ENCODE measurements around the gene RAP1GAP.

Gene RAP1GAP

GRCh38 chr1:21620496-21620895 is 48.7 kb downstream of the RAP1GAP start:
- TF ChIP-seq, protein P1, sequence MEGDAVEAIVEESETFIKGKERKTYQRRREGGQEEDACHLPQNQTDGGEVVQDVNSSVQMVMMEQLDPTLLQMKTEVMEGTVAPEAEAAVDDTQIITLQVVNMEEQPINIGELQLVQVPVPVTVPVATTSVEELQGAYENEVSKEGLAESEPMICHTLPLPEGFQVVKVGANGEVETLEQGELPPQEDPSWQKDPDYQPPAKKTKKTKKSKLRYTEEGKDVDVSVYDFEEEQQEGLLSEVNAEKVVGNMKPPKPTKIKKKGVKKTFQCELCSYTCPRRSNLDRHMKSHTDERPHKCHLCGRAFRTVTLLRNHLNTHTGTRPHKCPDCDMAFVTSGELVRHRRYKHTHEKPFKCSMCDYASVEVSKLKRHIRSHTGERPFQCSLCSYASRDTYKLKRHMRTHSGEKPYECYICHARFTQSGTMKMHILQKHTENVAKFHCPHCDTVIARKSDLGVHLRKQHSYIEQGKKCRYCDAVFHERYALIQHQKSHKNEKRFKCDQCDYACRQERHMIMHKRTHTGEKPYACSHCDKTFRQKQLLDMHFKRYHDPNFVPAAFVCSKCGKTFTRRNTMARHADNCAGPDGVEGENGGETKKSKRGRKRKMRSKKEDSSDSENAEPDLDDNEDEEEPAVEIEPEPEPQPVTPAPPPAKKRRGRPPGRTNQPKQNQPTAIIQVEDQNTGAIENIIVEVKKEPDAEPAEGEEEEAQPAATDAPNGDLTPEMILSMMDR (IDR thresholded peaks at IDR 0.05; ENCODE audit: low read depth, low read length) = no peak
- Histone ChIP-seq H3K9me3 (ENCODE audit: severe bottlenecking) (no peaks in the 10 kb centered on the region), H3K27me3 (ENCODE audit: insufficient read depth, low read depth, severe bottlenecking) (no peaks in the 10 kb centered on the region)

GRCh38 chr1:21620011-21620410 is 49.1 kb downstream of the RAP1GAP start:
- H3K36me3 ChIP-seq = peaks cover 4% of the 10 kb centered on the region
- H3K27me3 ChIP-seq (ENCODE audit: insufficient read depth, low read depth, severe bottlenecking) = no peaks in the 10 kb centered on the region
- no peak overlapping the region for H3K27ac ChIP-seq
- H3K9me3 ChIP-seq (ENCODE audit: severe bottlenecking) = no peaks in the 10 kb centered on the region
- no peak overlapping the region for H3K4me3 ChIP-seq (ENCODE audit: low read depth, low read length)
- TF ChIP-seq, protein P1 (IDR thresholded peaks at IDR 0.05; ENCODE audit: low read depth, low read length) = no peak
- DNase-seq = no peak

More at GRCh38 chr1:21620496-21620895, 48.7 kb downstream of the RAP1GAP start:
- H3K36me3 ChIP-seq = peaks cover 4% of the 10 kb centered on the region
- no peak for DNase-seq
- H3K27ac ChIP-seq = no peak overlapping the region
- no peak overlapping the region for H3K4me3 ChIP-seq (ENCODE audit: low read depth, low read length)

- H3K9me3 ChIP-seq (ENCODE audit: severe bottlenecking) = no peaks in the 10 kb centered on the region
- no peaks in the 10 kb centered on the region for H3K27me3 ChIP-seq (ENCODE audit: insufficient read depth, low read depth, severe bottlenecking)
- TF ChIP-seq, protein P1 (IDR thresholded peaks at IDR 0.05; ENCODE audit: low read depth, low read length) = no peak
- peaks cover 4% of the 10 kb centered on the region for H3K36me3 ChIP-seq
- no peak overlapping the region for H3K27ac ChIP-seq
- no peak for DNase-seq
- H3K4me3 ChIP-seq (ENCODE audit: low read depth, low read length) = no peak overlapping the region
Observed at GRCh38 chr1:21619375-21619947, 49.7 kb downstream of the RAP1GAP start.

- Histone ChIP-seq H3K4me3 (ENCODE audit: low read depth, low read length) (no peak overlapping the region), H3K27ac (no peak overlapping the region)
Observed at GRCh38 chr1:21618561-21619374, 50.4 kb downstream of the RAP1GAP start.

GRCh38 chr1:21618059-21618458 is 51.1 kb downstream of the RAP1GAP start:
- TF ChIP-seq, protein P1 (IDR thresholded peaks at IDR 0.05; ENCODE audit: low read depth, low read length) = no peak
- Histone ChIP-seq H3K36me3 (peaks cover 3% of the 10 kb centered on the region), H3K27ac (no peak overlapping the region), H3K9me3 (ENCODE audit: severe bottlenecking) (no peaks in the 10 kb centered on the region), H3K27me3 (ENCODE audit: insufficient read depth, low read depth, severe bottlenecking) (no peaks in the 10 kb centered on the region), H3K4me3 (ENCODE audit: low read depth, low read length) (no peak overlapping the region)
- no peak for DNase-seq

More at GRCh38 chr1:21618561-21619374, 50.4 kb downstream of the RAP1GAP start:
- H3K36me3 ChIP-seq = peaks cover 4% of the 10 kb centered on the region
- no peaks in the 10 kb centered on the region for H3K27me3 ChIP-seq (ENCODE audit: insufficient read depth, low read depth, severe bottlenecking)
- no peaks in the 10 kb centered on the region for H3K9me3 ChIP-seq (ENCODE audit: severe bottlenecking)
- TF ChIP-seq, protein P1 (IDR thresholded peaks at IDR 0.05; ENCODE audit: low read depth, low read length) = no peak
- DNase-seq = no peak

Measured in WERI-Rb-1 (cell line).